Suprapubic skin (tissue), 4 donors: ENCODE measurements around the gene GNAO1. TPM values are rescaled to one million over a fixed set of nuclear protein-coding genes. Genes with fewer than 3 reads are reported as not detected.

Experiments
- DNase-seq, 2 donors: peaks; one replicate each; pipeline ENCODE4 v3.0.0-alpha.2; 2019; ENCODE audit warnings: low spot score in 2 of 2
- H3K27ac ChIP-seq: fragments of 200-600 bp; sonication (generic); one replicate; pipeline ENCODE4 v1.5.1; 2019
- H3K27me3 ChIP-seq: fragments of 200-600 bp; sonication (generic); one replicate; pipeline ENCODE4 v1.5.1; 2019
- H3K36me3 ChIP-seq: fragments of 200-600 bp; sonication (generic); one replicate; pipeline ENCODE4 v1.5.1; 2019
- H3K4me1 ChIP-seq: fragments of 200-600 bp; sonication (generic); one replicate; pipeline ENCODE4 v1.5.1; 2019
- H3K4me3 ChIP-seq: fragments of 200-600 bp; sonication (generic); one replicate; pipeline ENCODE4 v1.5.1; 2019; ENCODE audit warnings: mild to moderate bottlenecking
- H3K9me3 ChIP-seq: fragments of 200-600 bp; sonication (generic); one replicate; pipeline ENCODE4 v1.5.1; 2019
- EP300 ChIP-seq: sonication (generic); formaldehyde crosslinking; IDR thresholded peaks from one replicate; pipeline ENCODE4 v1.6.1; 2017; ENCODE audit warnings: antibody characterized with exemption
- POLR2A ChIP-seq, 2 donors: fragments of 450-650 bp; IDR thresholded peaks; one replicate each; pipeline ENCODE4 v1.6.1; 2017; ENCODE audit warnings: antibody characterized with exemption in 2 of 2, mild to moderate bottlenecking in 2 of 2, moderate library complexity in 2 of 2
- POLR2AphosphoS5 ChIP-seq, 3 donors: sonication (generic); formaldehyde crosslinking; IDR thresholded peaks; one replicate each; pipeline ENCODE4 v1.6.1; 2017; ENCODE audit warnings: antibody characterized with exemption in 3 of 3
- WGBS: methylation state at CpG from one replicate; pipeline ENCODE4 v1.1.5; 2018; 5-methylcytosine and 5-hydroxymethylcytosine counted together
- total RNA-seq, 4 donors: library from RNA; depleted of rRNA; stranded (reverse); fragments of >200 nt; gene quantifications; one replicate each; pipeline ENCODE4 v1.1.0, GENCODE V29; 2016
- TF ChIP-seq, protein P1 (sequence below), 2 donors: fragments of 200-600 bp in 1 of 2; fragments of 450-650 bp in 1 of 2; sonication (generic) in 1 of 2; IDR thresholded peaks; one replicate each; pipeline ENCODE4 v1.5.1; 2016 to 2019; ENCODE audit warnings: antibody characterized with exemption in 2 of 2, mild to moderate bottlenecking in 1 of 2, moderate library complexity in 1 of 2

Gene GNAO1
- total RNA-seq, 4 donors from 2014 or later: 2.4 to 7.6 (median 5.8) TPM

DNA sequence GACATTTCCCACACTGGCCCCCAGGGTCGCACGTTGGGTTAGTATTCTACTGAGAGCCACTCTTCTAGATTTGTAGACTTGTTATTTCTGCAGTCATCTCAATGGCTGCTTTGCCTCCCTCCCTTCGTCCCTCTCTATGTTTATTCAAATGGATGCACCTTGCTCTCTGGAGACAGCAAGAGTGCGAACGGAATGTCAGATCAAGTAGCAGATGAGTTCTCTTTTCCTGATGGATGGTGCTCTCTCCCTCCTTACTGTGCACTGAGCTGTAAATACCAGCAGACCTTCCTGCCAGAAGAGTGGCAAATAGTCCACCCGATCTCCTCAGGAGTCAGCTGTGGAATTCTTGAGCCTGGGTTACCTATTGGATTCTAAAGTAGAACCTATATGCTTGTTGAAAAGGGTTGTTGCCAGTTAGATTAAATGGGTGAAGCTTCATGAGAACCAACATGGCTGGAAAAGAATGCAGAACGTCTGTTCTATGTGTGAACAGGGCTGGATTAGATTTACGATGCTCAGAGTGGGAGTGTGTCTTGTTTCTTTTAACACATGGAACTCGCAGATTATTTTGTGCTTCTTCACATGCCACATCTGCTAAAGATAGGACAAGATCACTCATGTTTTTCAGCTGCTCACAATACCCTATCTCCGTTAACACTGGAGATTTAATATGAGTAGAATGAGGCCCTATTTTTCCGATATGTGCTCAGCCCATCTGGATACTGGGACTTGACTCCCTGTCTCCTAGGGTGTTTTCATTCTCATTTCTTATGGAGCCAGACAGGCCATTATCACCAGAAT is 6.1 kb downstream of the GNAO1 start:
- Histone ChIP-seq H3K4me1 (peaks cover 20% of the 10 kb centered on the region), H3K36me3 (no peaks in the 10 kb centered on the region), H3K27me3 (peaks cover 29% of the 10 kb centered on the region), H3K4me3 (no peak overlapping the region), H3K9me3 (no peaks in the 10 kb centered on the region), H3K27ac (no peak overlapping the region)
- 79% methylated on average over 11 of the region's 11 CpGs for WGBS
- no peak for DNase-seq
- TF ChIP-seq POLR2A (IDR thresholded peaks at IDR 0.05) (no peak), POLR2AphosphoS5 (IDR thresholded peaks at IDR 0.05) (no peak), EP300 (no peak)
- TF ChIP-seq, protein P1, sequence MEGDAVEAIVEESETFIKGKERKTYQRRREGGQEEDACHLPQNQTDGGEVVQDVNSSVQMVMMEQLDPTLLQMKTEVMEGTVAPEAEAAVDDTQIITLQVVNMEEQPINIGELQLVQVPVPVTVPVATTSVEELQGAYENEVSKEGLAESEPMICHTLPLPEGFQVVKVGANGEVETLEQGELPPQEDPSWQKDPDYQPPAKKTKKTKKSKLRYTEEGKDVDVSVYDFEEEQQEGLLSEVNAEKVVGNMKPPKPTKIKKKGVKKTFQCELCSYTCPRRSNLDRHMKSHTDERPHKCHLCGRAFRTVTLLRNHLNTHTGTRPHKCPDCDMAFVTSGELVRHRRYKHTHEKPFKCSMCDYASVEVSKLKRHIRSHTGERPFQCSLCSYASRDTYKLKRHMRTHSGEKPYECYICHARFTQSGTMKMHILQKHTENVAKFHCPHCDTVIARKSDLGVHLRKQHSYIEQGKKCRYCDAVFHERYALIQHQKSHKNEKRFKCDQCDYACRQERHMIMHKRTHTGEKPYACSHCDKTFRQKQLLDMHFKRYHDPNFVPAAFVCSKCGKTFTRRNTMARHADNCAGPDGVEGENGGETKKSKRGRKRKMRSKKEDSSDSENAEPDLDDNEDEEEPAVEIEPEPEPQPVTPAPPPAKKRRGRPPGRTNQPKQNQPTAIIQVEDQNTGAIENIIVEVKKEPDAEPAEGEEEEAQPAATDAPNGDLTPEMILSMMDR (IDR thresholded peaks at IDR 0.05): no peak

DNA sequence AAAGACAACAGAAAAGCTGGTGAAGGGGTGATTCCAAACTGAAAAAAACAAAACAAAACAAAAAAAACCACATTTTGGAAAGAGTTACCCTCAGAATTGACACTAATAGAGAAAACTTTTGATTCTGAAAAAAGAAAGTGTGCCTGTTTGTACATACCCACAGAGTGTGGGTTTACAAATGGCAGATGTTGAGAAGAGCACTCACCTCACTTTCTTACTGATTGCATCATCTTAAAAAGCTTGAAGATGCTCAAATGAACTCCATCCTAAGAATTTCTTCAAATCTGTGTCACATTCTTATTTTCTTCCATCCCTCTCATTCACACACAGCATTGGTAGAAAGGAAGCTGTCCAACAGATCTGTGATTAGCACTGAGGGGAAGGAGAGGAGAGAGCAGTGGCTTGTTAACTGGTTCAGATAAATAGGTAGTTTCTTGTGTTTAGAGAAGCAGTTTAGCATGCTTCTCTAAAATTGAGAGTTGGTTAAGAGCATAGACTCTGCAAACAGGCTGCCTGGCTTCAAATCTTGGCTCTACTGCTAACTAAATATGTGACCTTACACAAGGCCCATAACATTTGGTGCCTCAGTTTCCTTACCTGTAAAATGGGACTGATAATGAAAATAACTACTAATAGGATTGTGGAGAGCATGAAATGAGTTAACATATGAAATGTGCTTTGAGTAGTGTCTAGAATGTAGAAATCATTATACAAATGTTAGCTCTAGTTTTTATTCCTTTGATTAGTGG is 6.9 kb downstream of the GNAO1 start:
- Histone ChIP-seq H3K9me3 (no peaks in the 10 kb centered on the region), H3K4me3 (no peak overlapping the region), H3K27ac (no peak overlapping the region), H3K4me1 (peaks cover 19% of the 10 kb centered on the region), H3K27me3 (peaks cover 22% of the 10 kb centered on the region), H3K36me3 (no peaks in the 10 kb centered on the region)
- TF ChIP-seq, protein P1 (IDR thresholded peaks at IDR 0.05): no peak
- no peak for TF ChIP-seq POLR2AphosphoS5 (IDR thresholded peaks at IDR 0.05)
- TF ChIP-seq EP300: no peak
- no peak for TF ChIP-seq POLR2A (IDR thresholded peaks at IDR 0.05)
- no peak for DNase-seq

DNA sequence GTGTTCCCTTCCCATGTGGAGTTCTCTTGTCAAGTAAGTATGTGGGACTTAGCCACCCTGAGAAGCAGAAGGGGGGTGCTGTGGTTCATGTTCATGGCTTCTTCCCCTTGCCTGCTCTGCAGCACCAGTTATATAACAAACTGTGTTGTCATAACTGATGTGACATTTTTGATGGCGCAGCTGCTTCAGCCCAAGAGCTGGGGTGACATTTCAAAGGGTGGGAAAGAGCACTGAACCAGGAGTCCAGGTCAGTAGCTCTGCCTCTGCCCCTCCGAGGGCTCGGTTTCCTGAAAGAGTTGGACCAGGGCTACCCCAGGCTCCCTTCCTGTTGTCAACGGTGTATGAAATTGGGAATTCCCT is 7.4 kb downstream of the GNAO1 start:
- no peak overlapping the region for H3K4me3 ChIP-seq
- peaks cover 17% of the 10 kb centered on the region for H3K27me3 ChIP-seq
- H3K27ac ChIP-seq: no peak overlapping the region
- H3K4me1 ChIP-seq: peaks cover 15% of the 10 kb centered on the region
- DNase-seq: no peak
- H3K36me3 ChIP-seq: no peaks in the 10 kb centered on the region
- WGBS: 76% methylated on average over 4 of the region's 4 CpGs
- TF ChIP-seq, protein P1 (IDR thresholded peaks at IDR 0.05): no peak
- no peak for TF ChIP-seq EP300
- TF ChIP-seq POLR2A (IDR thresholded peaks at IDR 0.05): no peak
- TF ChIP-seq POLR2AphosphoS5 (IDR thresholded peaks at IDR 0.05): no peak
- H3K9me3 ChIP-seq: no peaks in the 10 kb centered on the region

DNA sequence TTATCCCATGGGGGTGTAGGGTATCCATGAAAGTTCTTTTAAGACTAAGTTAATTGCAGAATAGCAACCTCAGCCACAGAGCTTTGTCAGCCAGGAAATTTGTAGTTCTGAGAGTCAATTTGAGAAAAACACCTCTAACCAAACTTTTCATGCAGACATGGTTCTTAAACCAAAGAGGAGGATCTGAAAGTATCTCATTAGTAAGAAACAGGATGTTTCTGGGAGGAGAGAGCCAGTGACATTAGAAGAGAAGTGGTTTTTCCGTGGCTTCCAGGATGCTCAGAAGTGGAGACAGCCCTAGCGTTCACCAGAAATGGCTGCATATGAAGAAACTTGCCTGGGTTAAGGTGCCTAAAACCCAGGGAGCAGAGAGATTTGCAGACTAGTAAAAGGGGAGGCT is 7.9 kb downstream of the GNAO1 start:
- Histone ChIP-seq H3K9me3 (no peaks in the 10 kb centered on the region), H3K4me1 (peaks cover 11% of the 10 kb centered on the region), H3K27ac (no peak overlapping the region), H3K4me3 (no peak overlapping the region), H3K27me3 (peaks cover 14% of the 10 kb centered on the region), H3K36me3 (no peaks in the 10 kb centered on the region)
- no peak for DNase-seq
- WGBS: 83% methylated on average over 2 of the region's 2 CpGs
- TF ChIP-seq EP300 (no peak), POLR2A (IDR thresholded peaks at IDR 0.05) (no peak), POLR2AphosphoS5 (IDR thresholded peaks at IDR 0.05) (no peak)
- TF ChIP-seq, protein P1 (IDR thresholded peaks at IDR 0.05): no peak

DNA sequence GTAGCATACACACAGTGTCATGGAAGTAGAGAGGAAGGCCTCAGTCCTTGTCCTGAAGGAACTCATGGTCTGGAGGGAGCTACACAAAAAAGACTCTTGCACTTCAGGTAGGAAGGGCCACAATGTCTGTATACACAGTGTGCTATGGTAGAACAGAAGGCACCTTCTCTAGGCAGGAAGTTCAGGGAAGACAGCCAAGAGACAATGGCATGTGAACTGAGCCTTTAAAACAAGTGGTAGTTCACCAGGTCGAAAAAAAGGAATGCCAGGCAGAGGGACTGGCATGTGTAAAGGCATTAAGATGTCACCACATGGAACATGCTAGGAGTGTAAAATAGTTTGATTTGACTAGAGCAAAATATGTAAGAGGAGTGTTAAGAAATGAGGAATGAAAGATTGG is 9.7 kb downstream of the GNAO1 start:
- TF ChIP-seq, protein P1 (IDR thresholded peaks at IDR 0.05): no peak
- no peak for TF ChIP-seq POLR2A (IDR thresholded peaks at IDR 0.05)
- TF ChIP-seq EP300: no peak
- TF ChIP-seq POLR2AphosphoS5 (IDR thresholded peaks at IDR 0.05): no peak
- no peak for DNase-seq
- H3K4me1 ChIP-seq: peaks cover 5% of the 10 kb centered on the region
- H3K36me3 ChIP-seq: no peaks in the 10 kb centered on the region
- no peak overlapping the region for H3K27ac ChIP-seq
- H3K27me3 ChIP-seq: peaks cover 5% of the 10 kb centered on the region
- no peak overlapping the region for H3K4me3 ChIP-seq
- WGBS: 77% methylated on average over 1 of the region's 1 CpG
- H3K9me3 ChIP-seq: no peaks in the 10 kb centered on the region
